Measurements from ENCODE around the gene CLDN7. TPM values are rescaled to one million over a fixed set of nuclear protein-coding genes. Genes with fewer than 3 reads are reported as not detected.

The CLDN7 gene
- total and polyA plus RNA-seq, 9 donors: 0.28 to 8.8 (median 1.5) TPM

DNA sequence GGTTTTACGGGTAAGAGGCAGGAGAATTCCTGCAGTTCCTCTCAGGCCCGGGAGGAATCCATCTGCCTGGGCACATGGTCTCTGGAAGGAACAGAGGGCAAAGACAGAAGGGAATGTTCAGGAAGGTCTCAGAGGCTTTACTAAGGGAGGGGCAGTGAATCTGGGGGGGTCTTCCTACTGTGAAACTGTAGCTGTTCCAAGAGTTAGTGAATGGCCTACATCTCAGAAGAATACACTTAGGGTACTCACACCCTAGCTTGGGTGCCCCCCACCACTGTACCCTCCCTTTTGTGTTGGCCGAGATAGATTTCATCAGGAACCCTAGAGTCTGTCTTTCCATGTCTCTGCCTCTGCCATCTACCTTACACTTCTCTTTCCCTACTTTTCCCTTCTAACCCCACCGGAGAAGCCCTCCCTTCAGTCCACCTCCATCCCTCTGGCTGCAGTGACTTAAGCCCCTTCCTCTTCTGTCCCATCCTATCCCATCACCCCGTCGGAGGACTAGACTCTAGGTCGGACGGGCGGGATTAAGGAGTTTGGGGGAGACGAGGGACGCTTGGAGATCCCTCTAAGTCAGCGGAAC lies 43.0 kb downstream of the CLDN7 start:
- no peaks in the 10 kb centered on the region for H3K9me3 ChIP-seq (replicated peaks; ENCODE audit: control insufficient read depth, low read depth, low read length)
- 33% methylated on average over 4 of the region's 12 CpGs for WGBS (ENCODE audit: insufficient coverage)
- H3K27ac ChIP-seq (ENCODE audit: low read length): peak overlapping the region; percentile 93
- H3K36me3 ChIP-seq (ENCODE audit: control insufficient read depth, insufficient read depth, low read length): peaks cover 36% of the 10 kb centered on the region
- DNase-seq: no peak
- H3K4me3 ChIP-seq (ENCODE audit: low read length): peak overlapping the region; percentile 91
- H3K4me1 ChIP-seq (ENCODE audit: control insufficient read depth, insufficient read depth, low read length): peaks cover 80% of the 10 kb centered on the region
- H3K27me3 ChIP-seq (ENCODE audit: control insufficient read depth, insufficient read depth, low read length): no peaks in the 10 kb centered on the region

DNA sequence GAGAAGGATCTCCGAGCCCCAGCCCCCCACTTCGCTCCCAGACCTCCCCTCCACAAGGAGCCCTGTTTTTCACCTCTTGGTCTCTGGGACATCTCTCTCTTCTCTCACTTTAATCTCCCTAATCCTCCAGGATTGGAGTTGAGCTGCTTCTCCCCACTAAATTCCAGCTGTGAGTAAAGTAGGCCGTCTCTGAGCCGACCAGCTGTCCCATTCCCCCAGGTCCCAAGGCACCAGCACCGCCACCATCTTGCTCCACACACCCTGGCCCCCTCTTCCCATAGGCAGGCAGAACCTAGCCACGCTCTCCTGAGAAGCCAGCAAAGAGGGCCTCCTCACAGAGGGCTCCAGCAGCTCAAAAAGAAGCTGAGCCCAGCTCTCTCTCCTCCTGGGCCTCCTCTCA lies 43.5 kb downstream of the CLDN7 start:
- Histone ChIP-seq H3K36me3 (ENCODE audit: control insufficient read depth, insufficient read depth, low read length) (peaks cover 30% of the 10 kb centered on the region), H3K27ac (ENCODE audit: low read length) (no peak overlapping the region), H3K4me3 (ENCODE audit: low read length) (no peak overlapping the region), H3K9me3 (replicated peaks; ENCODE audit: control insufficient read depth, low read depth, low read length) (no peaks in the 10 kb centered on the region), H3K4me1 (ENCODE audit: control insufficient read depth, insufficient read depth, low read length) (peaks cover 80% of the 10 kb centered on the region), H3K27me3 (ENCODE audit: control insufficient read depth, insufficient read depth, low read length) (no peaks in the 10 kb centered on the region)
- no peak for DNase-seq
- 60% methylated on average over 4 of the region's 6 CpGs for WGBS (ENCODE audit: insufficient coverage)

DNA sequence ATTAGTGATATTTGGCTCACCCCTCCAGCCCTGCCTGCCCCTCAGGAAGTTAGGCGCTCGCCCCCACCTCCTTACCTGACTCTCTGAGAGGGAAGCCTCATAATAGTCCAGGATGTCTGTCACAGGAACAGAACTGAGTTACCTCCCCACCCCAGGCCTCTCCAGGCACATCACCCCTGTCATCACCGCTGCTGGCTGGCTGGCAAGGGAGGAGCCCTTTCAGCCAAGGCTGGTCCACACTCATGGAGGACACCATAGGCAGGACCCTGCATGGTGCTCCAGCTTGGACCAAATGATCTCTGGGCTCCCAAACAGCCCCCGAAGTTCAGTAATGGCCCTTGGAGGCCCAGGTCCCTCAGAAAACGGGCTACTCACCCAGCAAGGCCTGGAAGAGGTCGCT lies 44.1 kb downstream of the CLDN7 start:
- no peak overlapping the region for H3K4me3 ChIP-seq (ENCODE audit: low read length)
- WGBS (ENCODE audit: insufficient coverage): 50% methylated on average over 4 of the region's 6 CpGs
- no peaks in the 10 kb centered on the region for H3K27me3 ChIP-seq (ENCODE audit: control insufficient read depth, insufficient read depth, low read length)
- peaks cover 86% of the 10 kb centered on the region for H3K4me1 ChIP-seq (ENCODE audit: control insufficient read depth, insufficient read depth, low read length)
- no peaks in the 10 kb centered on the region for H3K9me3 ChIP-seq (replicated peaks; ENCODE audit: control insufficient read depth, low read depth, low read length)
- no peak overlapping the region for H3K27ac ChIP-seq (ENCODE audit: low read length)
- DNase-seq: peak; percentile 41
- H3K36me3 ChIP-seq (ENCODE audit: control insufficient read depth, insufficient read depth, low read length): peaks cover 24% of the 10 kb centered on the region

DNA sequence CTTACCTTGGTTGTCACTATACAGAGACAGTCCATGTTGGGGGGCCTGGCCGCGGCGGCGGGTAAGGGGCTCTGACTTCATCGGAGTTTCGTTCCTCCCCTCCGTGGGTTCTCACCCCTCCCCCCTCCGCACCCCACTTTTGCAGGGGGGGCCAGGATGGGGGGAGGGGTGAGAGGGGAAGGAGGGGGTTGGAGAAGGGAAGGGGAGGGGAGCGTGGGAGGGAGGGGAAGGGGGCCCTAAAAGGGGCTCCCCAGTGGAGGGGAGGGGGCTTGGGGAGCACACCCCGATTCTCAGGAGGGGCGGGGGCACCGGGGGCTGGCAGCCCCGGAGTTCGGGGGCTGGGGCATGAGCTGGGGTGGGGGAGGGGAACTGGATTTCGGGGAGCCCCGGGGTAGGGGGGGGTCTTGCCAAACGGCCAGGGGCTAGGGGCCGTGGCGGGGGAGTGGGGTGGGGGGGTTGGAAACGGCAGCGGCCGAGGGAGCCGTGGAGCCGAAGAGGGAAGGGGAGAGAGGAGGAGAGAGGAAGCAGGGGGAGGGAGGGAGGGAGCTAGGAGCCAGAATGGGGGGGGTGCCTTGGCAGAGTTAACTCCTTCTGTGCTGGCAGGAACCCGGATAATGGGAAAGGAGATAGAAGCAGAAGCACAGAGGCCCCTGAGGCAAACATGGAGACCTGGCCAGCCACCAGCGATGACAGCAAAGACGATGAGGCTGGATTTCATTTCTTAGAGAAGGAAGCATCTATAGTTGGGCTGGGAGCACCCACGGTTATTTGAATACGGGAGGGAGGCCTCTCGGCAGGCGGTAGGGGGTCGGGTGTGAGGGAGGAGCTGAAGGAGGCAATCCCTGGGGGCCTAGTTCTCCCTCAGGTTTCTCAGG lies 44.9 kb downstream of the CLDN7 start:
- DNase-seq: peak; percentile 93
- Histone ChIP-seq H3K4me1 (ENCODE audit: control insufficient read depth, insufficient read depth, low read length) (peaks cover 79% of the 10 kb centered on the region), H3K27ac (ENCODE audit: low read length) (peak overlapping the region; percentile 85), H3K27me3 (ENCODE audit: control insufficient read depth, insufficient read depth, low read length) (peaks cover 2% of the 10 kb centered on the region), H3K4me3 (ENCODE audit: low read length) (peak overlapping the region; percentile 49), H3K9me3 (replicated peaks; ENCODE audit: control insufficient read depth, low read depth, low read length) (no peaks in the 10 kb centered on the region), H3K36me3 (ENCODE audit: control insufficient read depth, insufficient read depth, low read length) (peaks cover 16% of the 10 kb centered on the region)
- WGBS (ENCODE audit: insufficient coverage): 1% methylated on average over 15 of the region's 32 CpGs

DNA sequence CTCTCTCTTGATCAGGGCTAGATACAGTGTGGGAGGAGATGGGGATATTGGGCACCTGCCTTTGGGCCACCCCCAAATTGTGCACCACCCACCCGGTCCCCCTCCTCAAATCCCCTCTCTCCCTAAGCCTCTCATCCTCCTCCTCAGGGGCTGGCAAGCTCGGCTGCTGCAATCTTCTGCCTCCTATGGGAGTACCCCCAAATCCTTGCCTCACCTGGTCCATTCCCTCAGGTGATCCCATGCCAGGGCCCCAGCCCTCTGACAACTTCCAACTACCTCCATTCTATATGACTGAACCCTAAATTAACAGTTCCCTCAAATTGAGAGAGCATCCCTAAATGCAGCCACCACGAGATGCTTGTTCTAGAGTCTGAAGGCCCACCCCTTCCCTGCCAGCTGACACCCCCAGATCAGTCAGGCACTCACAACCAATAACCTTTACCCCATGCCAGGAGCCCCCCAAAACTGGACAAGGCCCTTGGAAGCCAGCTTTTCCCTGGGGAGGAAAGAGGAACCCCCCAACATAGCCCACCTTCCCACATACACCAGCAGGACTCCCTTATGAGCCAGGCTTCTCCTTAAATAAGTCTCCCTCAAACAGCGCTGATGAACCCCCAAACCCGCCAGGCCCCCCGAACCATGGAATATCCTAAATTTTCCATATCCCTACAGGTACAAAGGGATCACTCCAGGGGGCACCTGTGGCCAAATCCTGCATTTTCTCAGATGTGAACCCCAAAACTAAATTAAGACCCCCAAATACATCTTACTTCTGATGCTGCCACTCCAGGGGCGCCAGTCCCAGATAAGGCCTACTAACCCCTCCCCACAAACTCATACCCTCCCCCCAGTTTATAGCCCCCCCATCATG lies 45.8 kb downstream of the CLDN7 start:
- Histone ChIP-seq H3K9me3 (replicated peaks; ENCODE audit: control insufficient read depth, low read depth, low read length) (no peaks in the 10 kb centered on the region), H3K27ac (ENCODE audit: low read length) (peak overlapping the region; percentile 74), H3K4me3 (ENCODE audit: low read length) (peak overlapping the region; percentile 49), H3K27me3 (ENCODE audit: control insufficient read depth, insufficient read depth, low read length) (peaks cover 7% of the 10 kb centered on the region), H3K4me1 (ENCODE audit: control insufficient read depth, insufficient read depth, low read length) (peaks cover 75% of the 10 kb centered on the region), H3K36me3 (ENCODE audit: control insufficient read depth, insufficient read depth, low read length) (peaks cover 7% of the 10 kb centered on the region)
- WGBS (ENCODE audit: insufficient coverage): 5% methylated on average over 7 of the region's 7 CpGs
- DNase-seq: peak; percentile 57

DNA sequence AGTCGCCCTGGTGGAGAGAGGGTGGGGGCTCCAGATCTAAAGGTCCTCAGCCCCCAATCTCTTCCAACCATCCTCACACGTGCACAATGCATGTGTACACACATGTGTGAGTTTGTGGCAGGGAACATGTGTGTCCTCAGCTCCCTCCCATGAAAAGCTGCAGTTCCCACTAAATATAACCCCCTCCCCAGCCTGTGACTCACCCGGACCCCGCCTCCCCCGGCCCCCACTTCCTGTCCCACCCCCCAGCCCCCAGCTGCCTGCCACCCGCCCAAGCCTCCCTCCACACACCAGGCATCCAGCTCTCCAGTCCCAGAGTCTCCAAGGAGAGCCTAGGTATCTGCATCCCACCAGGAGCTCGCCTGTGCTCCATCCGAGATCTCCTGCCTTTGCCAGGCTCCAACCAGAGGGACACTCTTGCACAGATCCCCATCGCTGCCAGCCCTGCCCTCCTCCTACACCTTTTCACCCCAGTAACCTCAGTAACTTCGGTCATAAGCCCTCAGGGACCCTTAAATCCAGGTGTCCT lies 46.6 kb downstream of the CLDN7 start:
- Histone ChIP-seq H3K4me3 (ENCODE audit: low read length) (peak overlapping the region; percentile 49), H3K36me3 (ENCODE audit: control insufficient read depth, insufficient read depth, low read length) (no peaks in the 10 kb centered on the region), H3K4me1 (ENCODE audit: control insufficient read depth, insufficient read depth, low read length) (peaks cover 68% of the 10 kb centered on the region), H3K27me3 (ENCODE audit: control insufficient read depth, insufficient read depth, low read length) (peaks cover 7% of the 10 kb centered on the region), H3K9me3 (replicated peaks; ENCODE audit: control insufficient read depth, low read depth, low read length) (no peaks in the 10 kb centered on the region), H3K27ac (ENCODE audit: low read length) (peak overlapping the region; percentile 96)
- peak; percentile 57 for DNase-seq
- WGBS (ENCODE audit: insufficient coverage): 9% methylated on average over 4 of the region's 10 CpGs

DNA sequence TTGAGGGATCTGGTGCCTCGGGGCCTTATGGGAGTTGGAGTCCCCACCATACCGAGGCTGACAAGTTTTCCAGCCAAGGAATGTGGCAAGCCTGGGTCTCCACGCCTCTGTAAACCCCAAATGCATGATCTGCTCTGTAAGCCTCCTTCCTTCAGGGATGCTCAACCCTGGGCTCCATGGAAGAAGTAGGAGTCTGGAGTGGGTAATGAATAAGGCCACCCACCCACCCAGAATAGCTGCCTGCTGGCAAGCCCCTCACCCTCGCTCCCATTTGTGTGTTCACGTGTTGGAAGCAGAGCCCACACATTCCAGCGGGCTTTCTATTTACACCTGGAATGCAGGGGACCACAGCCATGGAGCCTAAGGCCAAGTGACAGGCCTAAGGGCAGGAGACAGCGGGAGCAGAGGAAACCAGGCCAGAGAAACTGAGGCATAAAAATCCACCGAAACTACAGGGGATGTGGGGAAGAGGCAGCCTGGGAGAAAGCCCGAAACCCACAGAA lies 47.1 kb downstream of the CLDN7 start:
- WGBS (ENCODE audit: insufficient coverage): 4% methylated on average over 4 of the region's 9 CpGs
- peak overlapping the region; percentile 96 for H3K27ac ChIP-seq (ENCODE audit: low read length)
- H3K4me1 ChIP-seq (ENCODE audit: control insufficient read depth, insufficient read depth, low read length): peaks cover 62% of the 10 kb centered on the region
- H3K27me3 ChIP-seq (ENCODE audit: control insufficient read depth, insufficient read depth, low read length): peaks cover 7% of the 10 kb centered on the region
- no peak for DNase-seq
- H3K4me3 ChIP-seq (ENCODE audit: low read length): peak overlapping the region; percentile 62
- no peaks in the 10 kb centered on the region for H3K36me3 ChIP-seq (ENCODE audit: control insufficient read depth, insufficient read depth, low read length)
- no peaks in the 10 kb centered on the region for H3K9me3 ChIP-seq (replicated peaks; ENCODE audit: control insufficient read depth, low read depth, low read length)

DNA sequence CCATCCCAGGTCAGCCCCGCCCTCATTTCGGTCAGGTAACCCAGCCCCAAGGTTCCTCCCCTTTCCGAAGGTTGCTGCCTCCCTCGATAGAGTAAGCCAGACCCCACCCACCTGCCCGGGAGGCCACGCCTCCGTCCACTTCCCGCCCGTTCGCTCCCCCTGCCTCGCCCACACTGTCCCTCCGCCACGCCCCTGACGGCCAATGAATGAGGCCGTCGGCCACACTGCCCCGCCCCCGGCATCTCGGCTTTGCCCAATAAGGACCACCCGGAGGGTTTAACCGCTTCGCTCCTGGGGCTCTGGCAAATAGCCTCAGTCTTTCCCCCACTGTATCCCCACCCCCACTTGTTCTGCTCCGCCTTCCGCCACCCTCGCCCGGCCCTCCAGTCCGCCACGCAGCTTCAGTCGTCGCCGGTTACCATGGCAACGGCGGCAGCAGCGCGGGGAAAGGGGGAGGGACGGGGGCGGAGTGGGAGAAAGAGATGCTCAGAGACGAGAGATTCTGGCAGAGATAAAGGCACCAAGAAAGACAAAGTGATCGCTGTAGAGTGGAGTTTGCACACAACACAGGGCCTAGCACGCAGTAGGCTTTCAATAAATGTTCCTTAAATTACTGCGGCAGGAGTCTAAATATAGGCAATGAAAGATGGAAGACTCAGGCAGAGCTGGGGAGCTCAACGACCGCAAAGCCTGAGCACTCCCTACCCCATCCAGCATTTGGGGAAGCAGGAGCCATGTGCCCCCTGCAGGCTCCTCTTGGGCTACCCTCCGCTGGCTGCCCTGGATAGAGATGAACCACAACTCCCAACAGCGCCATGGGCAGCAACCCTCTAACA lies 47.8 kb downstream of the CLDN7 start:
- Histone ChIP-seq H3K4me1 (ENCODE audit: control insufficient read depth, insufficient read depth, low read length) (peaks cover 61% of the 10 kb centered on the region), H3K27me3 (ENCODE audit: control insufficient read depth, insufficient read depth, low read length) (peaks cover 7% of the 10 kb centered on the region), H3K9me3 (replicated peaks; ENCODE audit: control insufficient read depth, low read depth, low read length) (no peaks in the 10 kb centered on the region), H3K36me3 (ENCODE audit: control insufficient read depth, insufficient read depth, low read length) (no peaks in the 10 kb centered on the region), H3K4me3 (ENCODE audit: low read length) (peak overlapping the region; percentile 62), H3K27ac (ENCODE audit: low read length) (peak overlapping the region; percentile 96)
- DNase-seq: peak; percentile 99
- under 1% methylated on average over 37 of the region's 45 CpGs for WGBS (ENCODE audit: insufficient coverage)

DNA sequence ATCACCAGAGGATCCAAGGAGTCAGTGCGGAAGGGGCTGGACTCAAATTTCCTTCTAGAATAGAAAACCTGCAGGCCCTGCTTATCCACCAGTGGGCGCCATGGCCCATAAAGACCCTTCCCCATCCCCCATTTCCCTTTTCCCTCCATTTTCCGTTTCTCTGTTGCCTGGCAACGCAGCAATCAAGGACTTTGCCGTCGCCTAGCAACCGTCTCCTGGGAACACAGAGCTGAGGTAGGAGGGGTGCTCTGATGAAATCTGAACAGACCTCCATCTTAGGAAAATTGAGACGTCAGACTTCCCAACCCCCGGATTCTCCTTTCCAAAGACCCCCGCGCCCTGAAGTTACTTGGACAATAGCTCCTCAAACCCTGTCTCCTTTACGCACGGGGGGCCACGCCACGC lies 48.4 kb downstream of the CLDN7 start:
- WGBS (ENCODE audit: insufficient coverage): 2% methylated on average over 9 of the region's 15 CpGs
- peak; percentile 96 for DNase-seq
- Histone ChIP-seq H3K4me3 (ENCODE audit: low read length) (peak overlapping the region; percentile 62), H3K27ac (ENCODE audit: low read length) (peak overlapping the region; percentile 96), H3K36me3 (ENCODE audit: control insufficient read depth, insufficient read depth, low read length) (no peaks in the 10 kb centered on the region), H3K9me3 (replicated peaks; ENCODE audit: control insufficient read depth, low read depth, low read length) (no peaks in the 10 kb centered on the region), H3K4me1 (ENCODE audit: control insufficient read depth, insufficient read depth, low read length) (peaks cover 55% of the 10 kb centered on the region), H3K27me3 (ENCODE audit: control insufficient read depth, insufficient read depth, low read length) (peaks cover 7% of the 10 kb centered on the region)

Data from muscle of leg (tissue), 11 donors.